C1 segment of cervical spinal cord (tissue), 14 donors: ENCODE results near the gene ITLN1.
"Not testable (repeated sequence)": the region's sequence is repeated elsewhere in the genome, so short reads cannot be mapped to it uniquely, and the experiment has no call there.

Experiments
- DNase-seq, 14 donors: peaks; one replicate each; lab custom pipeline; 2025; lab: John Stamatoyannopoulos, UW

Gene ITLN1

GRCh38 chr1:160885042-160885441 lies at the start of gene ITLN1:
TSS of gene ITLN1 (minus strand) at chr1:160885180. CDS start at chr1:160884877, 303 bp downstream.
- no peak for DNase-seq

- DNase-seq, result not testable (repeated sequence)
These were observed 48.3 kb upstream of the ITLN1 start for GRCh38 chr1:160933305-160933704.

- DNase-seq, result no peak
These were observed 40.8 kb upstream of the ITLN1 start for GRCh38 chr1:160925652-160926244.

- no peak for DNase-seq
These were observed 40.0 kb upstream of the ITLN1 start for GRCh38 chr1:160924791-160925651.

- DNase-seq, result no peak
These were observed 31.7 kb upstream of the ITLN1 start for GRCh38 chr1:160916666-160917065.

GRCh38 chr1:160913229-160913628 lies 28.2 kb upstream of the ITLN1 start:
- not testable (repeated sequence) for DNase-seq

- no peak for DNase-seq
These were observed 26.9 kb upstream of the ITLN1 start for GRCh38 chr1:160911925-160912324.

GRCh38 chr1:160911441-160911840 lies 26.5 kb upstream of the ITLN1 start:
- DNase-seq, result no peak

- no peak for DNase-seq
These were observed 25.3 kb upstream of the ITLN1 start for GRCh38 chr1:160910170-160910750.

- DNase-seq, result no peak
These were observed 23.0 kb upstream of the ITLN1 start for GRCh38 chr1:160907976-160908375.

- DNase-seq, result no peak
These were observed 20.6 kb upstream of the ITLN1 start for GRCh38 chr1:160905617-160905989.

- no peak for DNase-seq
These were observed 20.0 kb upstream of the ITLN1 start for GRCh38 chr1:160904783-160905616.

- not testable (repeated sequence) for DNase-seq
These were observed 17.3 kb upstream of the ITLN1 start for GRCh38 chr1:160902251-160902650.

GRCh38 chr1:160901768-160902167 lies 16.8 kb upstream of the ITLN1 start:
- DNase-seq, result no peak

GRCh38 chr1:160900683-160901082 lies 15.7 kb upstream of the ITLN1 start:
- DNase-seq, result not testable (repeated sequence)

GRCh38 chr1:160894368-160895135 lies 9.6 kb upstream of the ITLN1 start:
- not testable (repeated sequence) for DNase-seq

- no peak for DNase-seq
These were observed 6.5 kb upstream of the ITLN1 start for GRCh38 chr1:160891474-160891873.

GRCh38 chr1:160888926-160889325 lies 3.9 kb upstream of the ITLN1 start:
- DNase-seq, result no peak

- no peak for DNase-seq
These were observed 2.1 kb upstream of the ITLN1 start for GRCh38 chr1:160887071-160887470.

GRCh38 chr1:160884579-160884978 lies 401 bp downstream of the ITLN1 start:
- no peak for DNase-seq
